GM12864 (cell line): ENCODE results near the gene PSEN1.
A peak's percentile ranks its signal among the peaks of the same experiment; 100 is the strongest.

Experiments used
- DNase-seq: peaks from one replicate; pipeline ENCODE4 v3.0.0-alpha.2; 2011; ENCODE audit warnings: low read depth
- H3K4me3 ChIP-seq: 2 replicates; pipeline ENCODE4 v1.5.1; 2011; ENCODE audit warnings: mild to moderate bottlenecking, low read depth, low read length, control low read depth
- CTCF ChIP-seq: IDR thresholded peaks from 2 replicates; pipeline ENCODE4 v1.5.1; 2011; ENCODE audit warnings: low read depth, mild to moderate bottlenecking, moderate library complexity, low read length, control low read depth, inconsistent platforms; ENCODE audit errors: missing control alignments

Gene PSEN1

DNA sequence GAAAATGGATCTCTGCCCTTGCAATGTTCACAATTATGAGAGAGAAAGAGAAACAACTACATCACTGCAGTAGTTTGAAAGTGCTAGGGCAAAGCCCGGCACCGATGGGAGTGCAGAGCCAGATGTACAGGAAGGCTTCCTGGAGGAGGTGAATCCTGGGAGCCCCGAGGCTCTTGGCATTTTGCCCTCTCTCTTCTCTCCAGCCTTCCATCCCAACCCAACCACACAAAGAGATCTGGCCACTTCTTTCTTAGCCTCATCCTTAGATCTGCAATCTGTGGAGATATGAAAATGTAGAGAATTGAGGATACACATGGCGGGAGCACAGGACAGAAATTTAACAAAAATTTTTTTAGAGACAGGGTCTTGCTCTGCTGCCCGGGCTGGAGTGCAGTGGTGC is 97.7 kb downstream of the PSEN1 start:
- no peak overlapping the region for H3K4me3 ChIP-seq
- TF ChIP-seq CTCF = no peak
- no peak for DNase-seq

GRCh38 chr14:73234586-73235394 is 98.5 kb downstream of the PSEN1 start:
- no peak for DNase-seq
- no peak for TF ChIP-seq CTCF
- no peak overlapping the region for H3K4me3 ChIP-seq

DNA sequence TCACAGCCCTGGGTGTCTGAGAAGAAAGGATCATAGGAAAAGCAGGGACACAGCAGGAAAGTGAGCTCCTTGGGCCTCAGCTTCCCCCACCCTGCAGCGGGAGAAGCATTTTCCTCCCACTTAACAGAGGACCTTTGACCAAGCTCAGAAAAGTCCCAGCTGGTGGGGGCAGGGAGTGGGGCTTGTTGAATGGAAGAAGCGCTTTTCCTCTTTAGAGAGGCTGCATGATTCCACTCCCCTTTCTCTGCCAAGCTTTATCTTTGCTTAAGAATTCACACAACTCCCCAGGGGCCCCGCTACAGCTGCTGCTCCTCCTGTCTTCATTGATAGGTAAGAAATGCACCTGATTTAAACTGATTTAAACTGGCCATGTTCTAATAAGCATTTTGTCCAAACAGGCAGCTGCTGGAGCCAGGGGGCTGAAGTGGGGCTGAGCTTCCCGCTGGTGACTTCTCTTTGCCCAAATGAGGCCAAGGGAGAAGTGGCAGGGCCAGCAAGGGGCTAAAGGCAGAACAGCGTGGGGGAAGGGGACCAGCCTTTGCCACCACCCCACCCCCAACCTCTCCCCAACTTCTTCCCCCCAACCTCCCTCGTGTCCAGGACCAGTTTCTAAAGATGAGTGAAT is 99.3 kb downstream of the PSEN1 start:
- no peak overlapping the region for H3K4me3 ChIP-seq
- no peak for TF ChIP-seq CTCF
- no peak for DNase-seq

- DNase-seq = no peak
- no peak overlapping the region for H3K4me3 ChIP-seq
- no peak for TF ChIP-seq CTCF
These were observed 99.8 kb downstream of the PSEN1 start for GRCh38 chr14:73236157-73236556.

GRCh38 chr14:73236752-73237218 is 100.5 kb downstream of the PSEN1 start:
- no peak for TF ChIP-seq CTCF
- no peak for DNase-seq
- H3K4me3 ChIP-seq = no peak overlapping the region

DNA sequence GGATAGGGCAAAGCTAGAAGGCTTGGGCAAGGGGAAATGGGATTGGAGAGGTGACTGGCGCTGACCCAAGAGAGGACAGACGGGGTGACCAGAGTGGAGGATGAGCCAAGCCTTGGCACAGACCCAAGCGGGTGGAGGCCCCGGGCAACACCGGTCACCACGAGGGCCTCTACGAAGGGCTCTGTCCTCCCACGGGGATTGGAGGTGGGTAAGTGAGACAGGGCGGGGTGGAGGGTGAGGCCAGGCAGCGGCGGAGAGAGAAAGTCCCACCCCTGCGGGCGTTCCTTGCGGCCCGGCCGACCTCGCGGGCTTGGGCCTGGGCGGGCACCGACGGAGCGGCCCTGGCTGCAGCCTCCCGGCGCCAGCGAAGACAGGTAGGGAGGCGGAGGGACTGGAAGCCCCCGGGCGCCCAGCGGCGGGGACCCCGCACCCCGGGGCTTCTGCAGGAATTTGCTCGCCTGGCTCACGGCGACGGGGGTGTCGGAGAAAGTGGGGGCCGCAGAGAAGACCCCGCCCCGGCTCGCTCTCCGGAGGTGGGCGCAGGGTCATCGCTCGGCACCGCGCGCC is 101.0 kb downstream of the PSEN1 start, which contains the start of gene PAPLN:
Gene PAPLN, plus strand, starts transcription at position 288 of the 567 bp plus-strand sequence. CDS start 2,273 bp downstream, outside the sequence.
- TF ChIP-seq CTCF = no peak
- no peak for DNase-seq
- H3K4me3 ChIP-seq = peak within 1 kb of the TSS; percentile 30
